HEK293 (cell line): Measurements from ENCODE around the gene ZNF337.

Source experiments
- CTCF ChIA-PET: fragments of 350-600 bp; formaldehyde crosslinking; extraction: SDS; loops from one replicate; lab custom pipeline; 2021; ENCODE audit warnings: antibody characterized with exemption; lab: Yijun Ruan, JAX
- POLR2A ChIA-PET: fragments of 300-600 bp; formaldehyde crosslinking; extraction: SDS; loops from one replicate; lab custom pipeline; 2020; ENCODE audit warnings: antibody characterized with exemption, inconsistent platforms; lab: Yijun Ruan, JAX
- H3K27ac ChIP-seq: fragments of 200-500 bp; sonication (Bioruptor generic); 2 replicates; pipeline ENCODE4 v1.5.1; 2014; ENCODE audit warnings: low read depth, low read length, control low read depth, inconsistent platforms; ENCODE audit errors: extremely low read depth
- H3K36me3 ChIP-seq, 2 experiments: fragments of 200-500 bp in 1 of 2; sonication (Bioruptor generic) in 1 of 2; 1 replicate in 1 of 2; 2 replicates in 1 of 2; pipeline ENCODE4 v1.5.1; 2014 to 2017; ENCODE audit warnings: inconsistent platforms in 2 of 2, low read length in 2 of 2; ENCODE audit not compliant: control insufficient read depth in 2 of 2, insufficient read depth in 1 of 2
- H3K4me1 ChIP-seq: fragments of 200-500 bp; sonication (Bioruptor generic); 2 replicates; pipeline ENCODE4 v1.5.1; 2014; ENCODE audit warnings: mild to moderate bottlenecking, low read length, inconsistent platforms; ENCODE audit not compliant: control insufficient read depth, insufficient read depth
- H3K4me3 ChIP-seq: 2 replicates; pipeline ENCODE4 v1.5.1; 2011; ENCODE audit warnings: low read depth, mild to moderate bottlenecking, control low read depth, low read length, moderate library complexity
- H3K9me3 ChIP-seq: fragments of 200-500 bp; sonication (Bioruptor generic); 2 replicates; pipeline ENCODE4 v1.5.1; 2014; ENCODE audit warnings: low read depth, low read length, inconsistent platforms; ENCODE audit not compliant: control insufficient read depth, insufficient read depth
- AEBP2 ChIP-seq: fragments of 450-650 bp; formaldehyde crosslinking; IDR thresholded peaks from 2 replicates; pipeline ENCODE4 v1.5.1; 2016; ENCODE audit warnings: missing biosample characterization, missing genetic modification characterization, borderline replicate concordance
- EGR2 ChIP-seq: fragments of 450-650 bp; formaldehyde crosslinking; IDR thresholded peaks from 2 replicates; pipeline ENCODE4 v1.5.1; 2016; ENCODE audit warnings: low read depth, missing biosample characterization, missing genetic modification characterization
- ELK4 ChIP-seq: IDR thresholded peaks from 2 replicates; pipeline ENCODE4 v1.6.1; 2011; ENCODE audit warnings: mild to moderate bottlenecking, low read depth, low read length, borderline replicate concordance
- GFI1B ChIP-seq: fragments of 450-650 bp; formaldehyde crosslinking; IDR thresholded peaks from 2 replicates; pipeline ENCODE4 v1.5.1; 2016; ENCODE audit warnings: missing biosample characterization, missing genetic modification characterization
- GLI2 ChIP-seq: fragments of 450-650 bp; formaldehyde crosslinking; IDR thresholded peaks from 2 replicates; pipeline ENCODE4; 2017; ENCODE audit warnings: missing biosample characterization, missing genetic modification characterization, low read depth, borderline replicate concordance
- YY2 ChIP-seq: fragments of 450-650 bp; formaldehyde crosslinking; IDR thresholded peaks from 2 replicates; pipeline ENCODE4 v1.5.1; 2016; ENCODE audit warnings: missing biosample characterization, missing genetic modification characterization
- ZBTB1 ChIP-seq: fragments of 450-650 bp; formaldehyde crosslinking; IDR thresholded peaks from 2 replicates; pipeline ENCODE4 v1.5.1; 2016; ENCODE audit warnings: missing biosample characterization, missing genetic modification characterization
- ZBTB10 ChIP-seq: fragments of 450-650 bp; formaldehyde crosslinking; IDR thresholded peaks from 2 replicates; pipeline ENCODE4 v1.5.1; 2016; ENCODE audit warnings: missing biosample characterization, missing genetic modification characterization
- ZFP37 ChIP-seq: fragments of 450-650 bp; formaldehyde crosslinking; IDR thresholded peaks from 2 replicates; pipeline ENCODE4 v1.5.1; 2016; ENCODE audit warnings: missing biosample characterization, missing genetic modification characterization
- ZNF16 ChIP-seq: fragments of 450-650 bp; formaldehyde crosslinking; IDR thresholded peaks from 2 replicates; pipeline ENCODE4 v1.5.1; 2016; ENCODE audit warnings: low read depth, missing biosample characterization, missing genetic modification characterization
- ZNF184 ChIP-seq: fragments of 450-650 bp; IDR thresholded peaks from 2 replicates; pipeline ENCODE4 v1.5.1; 2018; ENCODE audit warnings: missing biosample characterization, mild to moderate bottlenecking, missing genetic modification characterization
- ZNF2 ChIP-seq: fragments of 450-650 bp; formaldehyde crosslinking; IDR thresholded peaks from 2 replicates; pipeline ENCODE4 v1.5.1; 2016; ENCODE audit warnings: missing biosample characterization, missing genetic modification characterization
- ZNF23 ChIP-seq: fragments of 450-650 bp; formaldehyde crosslinking; IDR thresholded peaks from 2 replicates; pipeline ENCODE4 v1.5.1; 2016; ENCODE audit warnings: missing biosample characterization, missing genetic modification characterization, borderline replicate concordance
- ZNF350 ChIP-seq: fragments of 450-650 bp; formaldehyde crosslinking; IDR thresholded peaks from 2 replicates; pipeline ENCODE4 v1.5.0; 2017; ENCODE audit warnings: missing biosample characterization, mild to moderate bottlenecking, missing genetic modification characterization
- ZNF398 ChIP-seq: fragments of 450-650 bp; formaldehyde crosslinking; IDR thresholded peaks from 2 replicates; pipeline ENCODE4 v1.5.1; 2017; ENCODE audit warnings: missing biosample characterization, missing genetic modification characterization
- ZNF404 ChIP-seq: fragments of 450-650 bp; formaldehyde crosslinking; IDR thresholded peaks from 2 replicates; pipeline ENCODE4 v1.5.1; 2017; ENCODE audit warnings: missing biosample characterization, missing genetic modification characterization
- ZNF416 ChIP-seq: fragments of 450-650 bp; formaldehyde crosslinking; IDR thresholded peaks from 2 replicates; pipeline ENCODE4 v1.5.1; 2016; ENCODE audit warnings: missing biosample characterization, missing genetic modification characterization
- ZNF449 ChIP-seq: fragments of 450-650 bp; formaldehyde crosslinking; IDR thresholded peaks from 2 replicates; pipeline ENCODE4 v1.5.1; 2017; ENCODE audit warnings: missing biosample characterization, mild to moderate bottlenecking, missing genetic modification characterization, moderate library complexity
- ZNF501 ChIP-seq: fragments of 450-650 bp; formaldehyde crosslinking; IDR thresholded peaks from 2 replicates; pipeline ENCODE4 v1.5.1; 2016; ENCODE audit warnings: missing biosample characterization, missing genetic modification characterization
- ZNF521 ChIP-seq: fragments of 450-650 bp; formaldehyde crosslinking; IDR thresholded peaks from 2 replicates; pipeline ENCODE4 v1.5.1; 2017; ENCODE audit warnings: missing biosample characterization, mild to moderate bottlenecking, missing genetic modification characterization
- ZNF555 ChIP-seq: fragments of 450-650 bp; formaldehyde crosslinking; conservative IDR thresholded peaks from 2 replicates; pipeline ENCODE4 v1.5.1; 2017; ENCODE audit warnings: missing biosample characterization, mild to moderate bottlenecking, missing genetic modification characterization, inconsistent platforms
- ZNF558 ChIP-seq: fragments of 450-650 bp; formaldehyde crosslinking; IDR thresholded peaks from 2 replicates; pipeline ENCODE4 v1.5.1; 2016; ENCODE audit warnings: missing biosample characterization, missing genetic modification characterization
- ZNF629 ChIP-seq: fragments of 450-650 bp; formaldehyde crosslinking; IDR thresholded peaks from 2 replicates; pipeline ENCODE4 v1.5.1; 2017; ENCODE audit warnings: missing biosample characterization, missing genetic modification characterization
- TF ChIP-seq, protein P1 (sequence below): fragments of 450-650 bp; formaldehyde crosslinking; IDR thresholded peaks from 2 replicates; pipeline ENCODE4 v1.5.1; 2017; ENCODE audit warnings: missing biosample characterization, missing genetic modification characterization
- TF ChIP-seq, protein P2 (sequence below): fragments of 450-650 bp; formaldehyde crosslinking; IDR thresholded peaks from 2 replicates; pipeline ENCODE4 v1.5.1; 2016; ENCODE audit warnings: missing biosample characterization, missing genetic modification characterization

ZNF337 gene

GRCh38 chr20:25696371-25697131 is at the start of gene ZNF337:
Gene ZNF337 (minus strand): TSS chr20:25696853. CDS start chr20:25686417, 10,436 bp downstream.
- peak within 1 kb of the TSS; percentile 85 for H3K27ac ChIP-seq
- ChIA-PET POLR2A (no interaction called here), CTCF (no interaction called here)
- H3K36me3 ChIP-seq: peaks cover 0 to 19% of the 10 kb centered on the region in 2 experiments; a peak in 1 of 3 replicates
- peak within 1 kb of the TSS; percentile 98 for H3K4me3 ChIP-seq
- H3K4me1 ChIP-seq: no peaks in the 10 kb centered on the region
- H3K9me3 ChIP-seq: no peaks in the 10 kb centered on the region
- TF ChIP-seq ZFP37 (tag by site-specific recombination) (no peak; the same call in none of the 2 replicates), ZNF449 (tag by site-specific recombination) (no peak), ZNF501 (tag by site-specific recombination) (no peak; the same call in 1 of the 2 replicates), GLI2 (tag by site-specific recombination) (no peak), ZNF521 (tag by site-specific recombination) (no peak), GFI1B (tag by site-specific recombination) (no peak), ELK4 (no peak), ZNF555 (no peak), ZNF629 (tag by site-specific recombination) (peak; percentile 77), ZBTB1 (tag by site-specific recombination) (no peak), YY2 (peak; percentile 69), ZNF416 (no peak), ZNF16 (no peak), ZNF184 (tag by site-specific recombination) (no peak), EGR2 (peak; percentile 69), ZNF350 (tag by site-specific recombination) (no peak), ZNF23 (tag by site-specific recombination) (no peak), ZNF398 (tag by site-specific recombination) (no peak; the same call in 1 of the 2 replicates), ZBTB10 (tag by site-specific recombination) (0 out of 2 replicates have a peak, but pooled peaks have one; percentile 8), ZNF558 (0 out of 2 replicates have a peak, but pooled peaks have one; percentile 56), ZNF404 (tag by site-specific recombination) (no peak), AEBP2 (tag by site-specific recombination) (no peak), ZNF2 (tag by site-specific recombination) (0 out of 2 replicates have a peak, but pooled peaks have one; percentile 38)
- TF ChIP-seq, protein P1, sequence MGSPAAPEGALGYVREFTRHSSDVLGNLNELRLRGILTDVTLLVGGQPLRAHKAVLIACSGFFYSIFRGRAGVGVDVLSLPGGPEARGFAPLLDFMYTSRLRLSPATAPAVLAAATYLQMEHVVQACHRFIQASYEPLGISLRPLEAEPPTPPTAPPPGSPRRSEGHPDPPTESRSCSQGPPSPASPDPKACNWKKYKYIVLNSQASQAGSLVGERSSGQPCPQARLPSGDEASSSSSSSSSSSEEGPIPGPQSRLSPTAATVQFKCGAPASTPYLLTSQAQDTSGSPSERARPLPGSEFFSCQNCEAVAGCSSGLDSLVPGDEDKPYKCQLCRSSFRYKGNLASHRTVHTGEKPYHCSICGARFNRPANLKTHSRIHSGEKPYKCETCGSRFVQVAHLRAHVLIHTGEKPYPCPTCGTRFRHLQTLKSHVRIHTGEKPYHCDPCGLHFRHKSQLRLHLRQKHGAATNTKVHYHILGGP (tag by site-specific recombination): no peak
- TF ChIP-seq, protein P2, sequence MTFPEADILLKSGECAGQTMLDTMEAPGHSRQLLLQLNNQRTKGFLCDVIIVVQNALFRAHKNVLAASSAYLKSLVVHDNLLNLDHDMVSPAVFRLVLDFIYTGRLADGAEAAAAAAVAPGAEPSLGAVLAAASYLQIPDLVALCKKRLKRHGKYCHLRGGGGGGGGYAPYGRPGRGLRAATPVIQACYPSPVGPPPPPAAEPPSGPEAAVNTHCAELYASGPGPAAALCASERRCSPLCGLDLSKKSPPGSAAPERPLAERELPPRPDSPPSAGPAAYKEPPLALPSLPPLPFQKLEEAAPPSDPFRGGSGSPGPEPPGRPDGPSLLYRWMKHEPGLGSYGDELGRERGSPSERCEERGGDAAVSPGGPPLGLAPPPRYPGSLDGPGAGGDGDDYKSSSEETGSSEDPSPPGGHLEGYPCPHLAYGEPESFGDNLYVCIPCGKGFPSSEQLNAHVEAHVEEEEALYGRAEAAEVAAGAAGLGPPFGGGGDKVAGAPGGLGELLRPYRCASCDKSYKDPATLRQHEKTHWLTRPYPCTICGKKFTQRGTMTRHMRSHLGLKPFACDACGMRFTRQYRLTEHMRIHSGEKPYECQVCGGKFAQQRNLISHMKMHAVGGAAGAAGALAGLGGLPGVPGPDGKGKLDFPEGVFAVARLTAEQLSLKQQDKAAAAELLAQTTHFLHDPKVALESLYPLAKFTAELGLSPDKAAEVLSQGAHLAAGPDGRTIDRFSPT (tag by site-specific recombination): no peak
